Measurements from ENCODE around the gene PCDHB10.
"Not testable (repeated sequence)": the region's sequence is repeated elsewhere in the genome, so short reads cannot be mapped to it uniquely, and the experiment has no call there.

PCDHB10 gene

GRCh38 chr5:141196363-141196762 is 4.2 kb downstream of the PCDHB10 start:
- H4K20me1 ChIP-seq (ENCODE audit: insufficient read depth, low read length) = no peaks in the 10 kb centered on the region
- no peaks in the 10 kb centered on the region for H3K9me3 ChIP-seq (ENCODE audit: insufficient read depth, low read length)
- H2AFZ ChIP-seq (ENCODE audit: low read depth, low read length) = no peak overlapping the region
- H3K9ac ChIP-seq (ENCODE audit: low read length) = no peak overlapping the region
- no peak overlapping the region for H3K4me3 ChIP-seq (ENCODE audit: low read length)
- H3K27me3 ChIP-seq (ENCODE audit: low read depth, low read length) = no peaks in the 10 kb centered on the region
- no peaks in the 10 kb centered on the region for H3K36me3 ChIP-seq (replicated peaks; ENCODE audit: low read depth, low read length)
- no peak overlapping the region for H3K4me2 ChIP-seq (ENCODE audit: low read length)
- H3K79me2 ChIP-seq (ENCODE audit: low read length) = no peaks in the 10 kb centered on the region
- TF ChIP-seq, protein P1, sequence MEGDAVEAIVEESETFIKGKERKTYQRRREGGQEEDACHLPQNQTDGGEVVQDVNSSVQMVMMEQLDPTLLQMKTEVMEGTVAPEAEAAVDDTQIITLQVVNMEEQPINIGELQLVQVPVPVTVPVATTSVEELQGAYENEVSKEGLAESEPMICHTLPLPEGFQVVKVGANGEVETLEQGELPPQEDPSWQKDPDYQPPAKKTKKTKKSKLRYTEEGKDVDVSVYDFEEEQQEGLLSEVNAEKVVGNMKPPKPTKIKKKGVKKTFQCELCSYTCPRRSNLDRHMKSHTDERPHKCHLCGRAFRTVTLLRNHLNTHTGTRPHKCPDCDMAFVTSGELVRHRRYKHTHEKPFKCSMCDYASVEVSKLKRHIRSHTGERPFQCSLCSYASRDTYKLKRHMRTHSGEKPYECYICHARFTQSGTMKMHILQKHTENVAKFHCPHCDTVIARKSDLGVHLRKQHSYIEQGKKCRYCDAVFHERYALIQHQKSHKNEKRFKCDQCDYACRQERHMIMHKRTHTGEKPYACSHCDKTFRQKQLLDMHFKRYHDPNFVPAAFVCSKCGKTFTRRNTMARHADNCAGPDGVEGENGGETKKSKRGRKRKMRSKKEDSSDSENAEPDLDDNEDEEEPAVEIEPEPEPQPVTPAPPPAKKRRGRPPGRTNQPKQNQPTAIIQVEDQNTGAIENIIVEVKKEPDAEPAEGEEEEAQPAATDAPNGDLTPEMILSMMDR (IDR thresholded peaks at IDR 0.05; ENCODE audit: low read depth, low read length) = no peak
- no peak overlapping the region for H3K27ac ChIP-seq (ENCODE audit: low read length)
- no peaks in the 10 kb centered on the region for H3K4me1 ChIP-seq (ENCODE audit: low read length)

DNA sequence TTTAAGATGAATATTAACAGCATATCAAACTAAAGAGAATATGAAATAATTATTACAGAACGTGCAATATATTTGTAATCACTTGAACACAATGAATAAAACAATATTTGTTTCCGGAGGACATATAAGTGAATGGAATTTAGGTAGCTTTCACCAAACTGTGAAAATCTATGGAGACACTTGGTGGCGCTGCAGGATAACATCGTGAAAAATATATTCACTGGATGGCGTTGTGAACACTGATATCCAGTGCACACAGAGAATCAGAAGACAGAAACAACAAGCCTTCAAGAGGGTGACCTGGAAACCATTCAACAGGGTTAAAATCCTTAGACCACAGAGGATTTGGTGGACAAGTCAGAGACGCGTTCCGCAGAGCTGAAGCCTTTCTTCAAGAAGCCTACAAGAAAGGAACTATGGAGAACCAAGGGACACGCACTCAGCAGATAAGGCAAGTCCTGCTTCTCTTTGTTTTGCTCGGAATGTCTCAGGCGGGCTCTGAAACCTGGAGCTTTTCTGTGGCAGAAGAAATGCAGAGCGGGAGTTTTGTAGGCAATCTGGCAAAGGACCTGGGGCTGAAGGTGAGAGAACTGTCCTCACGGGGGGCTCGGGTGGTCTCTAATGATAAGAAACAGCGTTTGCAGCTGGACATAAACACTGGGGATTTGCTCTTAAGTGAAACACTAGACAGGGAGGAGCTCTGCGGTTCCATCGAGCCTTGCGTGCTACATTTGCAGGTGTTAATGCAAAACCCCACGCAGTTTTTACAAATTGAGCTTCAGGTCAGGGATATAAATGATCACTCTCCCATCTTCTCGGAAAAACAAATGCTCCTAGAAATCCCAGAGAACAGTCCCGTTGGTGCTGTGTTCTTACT is 7.4 kb downstream of the PCDHB10 start, which contains the start of gene PCDHB11:
PCDHB11 (plus strand) TSS at position 269 of the 877 bp plus-strand sequence; CDS start at position 417, 148 bp downstream.
- Histone ChIP-seq H3K4me1 (ENCODE audit: low read length) (no peaks in the 10 kb centered on the region), H3K4me3 (ENCODE audit: low read length) (no peak within 1 kb of the TSS), H3K9me3 (ENCODE audit: insufficient read depth, low read length) (no peaks in the 10 kb centered on the region), H3K4me2 (ENCODE audit: low read length) (no peak within 1 kb of the TSS), H3K27ac (ENCODE audit: low read length) (no peak within 1 kb of the TSS), H4K20me1 (ENCODE audit: insufficient read depth, low read length) (no peaks in the 10 kb centered on the region), H3K79me2 (ENCODE audit: low read length) (no peaks in the 10 kb centered on the region), H3K27me3 (ENCODE audit: low read depth, low read length) (no peaks in the 10 kb centered on the region), H3K36me3 (replicated peaks; ENCODE audit: low read depth, low read length) (no peaks in the 10 kb centered on the region), H3K9ac (ENCODE audit: low read length) (no peak within 1 kb of the TSS), H2AFZ (ENCODE audit: low read depth, low read length) (no peak within 1 kb of the TSS)
- TF ChIP-seq, protein P1 (IDR thresholded peaks at IDR 0.05; ENCODE audit: low read depth, low read length) = peak; percentile 31
- no peak for TF ChIP-seq EZH2phosphoT487 (IDR thresholded peaks at IDR 0.05; ENCODE audit: low read depth)

- H3K4me3 ChIP-seq (ENCODE audit: low read length); H3K4me2 ChIP-seq (ENCODE audit: low read length); H3K9me3 ChIP-seq (ENCODE audit: insufficient read depth, low read length); H3K27me3 ChIP-seq (ENCODE audit: low read depth, low read length); H3K9ac ChIP-seq (ENCODE audit: low read length); H2AFZ ChIP-seq (ENCODE audit: low read depth, low read length); H4K20me1 ChIP-seq (ENCODE audit: insufficient read depth, low read length); H3K36me3 ChIP-seq (replicated peaks; ENCODE audit: low read depth, low read length); H3K79me2 ChIP-seq (ENCODE audit: low read length); H3K27ac ChIP-seq (ENCODE audit: low read length); H3K4me1 ChIP-seq (ENCODE audit: low read length): not testable (repeated sequence)
These were observed 9.0 kb downstream of the PCDHB10 start for GRCh38 chr5:141201126-141201525.

- not testable (repeated sequence) for H3K4me3 ChIP-seq (ENCODE audit: low read length); H3K36me3 ChIP-seq (replicated peaks; ENCODE audit: low read depth, low read length); H3K27ac ChIP-seq (ENCODE audit: low read length); H3K9me3 ChIP-seq (ENCODE audit: insufficient read depth, low read length); H3K9ac ChIP-seq (ENCODE audit: low read length); H3K4me2 ChIP-seq (ENCODE audit: low read length); H4K20me1 ChIP-seq (ENCODE audit: insufficient read depth, low read length); H3K27me3 ChIP-seq (ENCODE audit: low read depth, low read length); H3K79me2 ChIP-seq (ENCODE audit: low read length); H2AFZ ChIP-seq (ENCODE audit: low read depth, low read length); H3K4me1 ChIP-seq (ENCODE audit: low read length)
These were observed 9.5 kb downstream of the PCDHB10 start for GRCh38 chr5:141201646-141202045.

GRCh38 chr5:141208478-141208877 is 16.3 kb downstream of the PCDHB10 start, which contains the start of gene PCDHB12:
Gene PCDHB12, plus strand, starts transcription at chr5:141208719. Its CDS starts 189 bp downstream, at chr5:141208908.
- H3K27ac ChIP-seq (ENCODE audit: low read length) = no peak within 1 kb of the TSS
- H3K4me1 ChIP-seq (ENCODE audit: low read length) = no peaks in the 10 kb centered on the region
- H3K9ac ChIP-seq (ENCODE audit: low read length) = no peak within 1 kb of the TSS
- H4K20me1 ChIP-seq (ENCODE audit: insufficient read depth, low read length) = no peaks in the 10 kb centered on the region
- TF ChIP-seq EZH2phosphoT487 (IDR thresholded peaks at IDR 0.05; ENCODE audit: low read depth) = no peak
- TF ChIP-seq, protein P1 (IDR thresholded peaks at IDR 0.05; ENCODE audit: low read depth, low read length) = no peak
- H3K4me3 ChIP-seq (ENCODE audit: low read length) = no peak within 1 kb of the TSS
- H3K4me2 ChIP-seq (ENCODE audit: low read length) = no peak within 1 kb of the TSS
- H2AFZ ChIP-seq (ENCODE audit: low read depth, low read length) = no peak within 1 kb of the TSS
- no peaks in the 10 kb centered on the region for H3K79me2 ChIP-seq (ENCODE audit: low read length)
- no peaks in the 10 kb centered on the region for H3K9me3 ChIP-seq (ENCODE audit: insufficient read depth, low read length)
- no peaks in the 10 kb centered on the region for H3K27me3 ChIP-seq (ENCODE audit: low read depth, low read length)
- no peaks in the 10 kb centered on the region for H3K36me3 ChIP-seq (replicated peaks; ENCODE audit: low read depth, low read length)

DNA sequence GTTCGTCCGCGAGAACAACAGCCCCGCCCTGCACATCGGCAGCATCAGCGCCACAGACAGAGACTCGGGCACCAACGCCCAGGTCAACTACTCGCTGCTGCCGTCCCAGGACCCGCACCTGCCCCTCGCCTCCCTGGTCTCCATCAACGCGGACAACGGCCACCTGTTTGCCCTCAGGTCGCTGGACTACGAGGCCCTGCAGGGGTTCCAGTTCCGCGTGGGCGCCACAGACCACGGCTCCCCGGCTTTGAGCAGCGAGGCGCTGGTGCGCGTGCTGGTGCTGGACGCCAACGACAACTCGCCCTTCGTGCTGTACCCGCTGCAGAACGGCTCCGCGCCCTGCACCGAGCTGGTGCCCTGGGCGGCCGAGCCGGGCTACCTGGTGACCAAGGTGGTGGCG is 18.1 kb downstream of the PCDHB10 start:
- not testable (repeated sequence) for H3K4me2 ChIP-seq (ENCODE audit: low read length); H3K4me3 ChIP-seq (ENCODE audit: low read length); H3K9ac ChIP-seq (ENCODE audit: low read length); H3K36me3 ChIP-seq (replicated peaks; ENCODE audit: low read depth, low read length); H3K27ac ChIP-seq (ENCODE audit: low read length); H4K20me1 ChIP-seq (ENCODE audit: insufficient read depth, low read length); H2AFZ ChIP-seq (ENCODE audit: low read depth, low read length); H3K79me2 ChIP-seq (ENCODE audit: low read length); H3K4me1 ChIP-seq (ENCODE audit: low read length); H3K9me3 ChIP-seq (ENCODE audit: insufficient read depth, low read length); H3K27me3 ChIP-seq (ENCODE audit: low read depth, low read length)

DNA sequence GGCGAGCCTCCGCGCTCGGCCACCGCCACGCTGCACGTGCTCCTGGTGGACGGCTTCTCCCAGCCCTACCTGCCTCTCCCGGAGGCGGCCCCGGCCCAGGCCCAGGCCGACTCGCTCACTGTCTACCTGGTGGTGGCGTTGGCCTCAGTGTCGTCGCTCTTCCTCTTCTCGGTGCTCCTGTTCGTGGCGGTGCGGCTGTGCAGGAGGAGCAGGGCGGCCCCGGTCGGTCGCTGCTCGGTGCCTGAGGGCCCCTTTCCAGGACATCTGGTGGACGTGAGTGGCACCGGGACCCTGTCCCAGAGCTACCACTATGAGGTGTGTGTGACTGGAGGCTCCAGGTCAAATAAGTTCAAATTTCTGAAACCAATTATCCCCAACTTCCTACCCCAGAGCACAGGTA is 18.7 kb downstream of the PCDHB10 start:
- H3K27ac ChIP-seq (ENCODE audit: low read length); H3K9me3 ChIP-seq (ENCODE audit: insufficient read depth, low read length); H3K9ac ChIP-seq (ENCODE audit: low read length); H3K27me3 ChIP-seq (ENCODE audit: low read depth, low read length); H3K4me3 ChIP-seq (ENCODE audit: low read length); H3K4me1 ChIP-seq (ENCODE audit: low read length); H3K79me2 ChIP-seq (ENCODE audit: low read length); H3K4me2 ChIP-seq (ENCODE audit: low read length); H3K36me3 ChIP-seq (replicated peaks; ENCODE audit: low read depth, low read length); H4K20me1 ChIP-seq (ENCODE audit: insufficient read depth, low read length); H2AFZ ChIP-seq (ENCODE audit: low read depth, low read length): not testable (repeated sequence)

Data from OCI-LY3 (cell line).